ENCODE measurements around the gene LSS. TPM values are rescaled to one million over a fixed set of nuclear protein-coding genes. Genes with fewer than 3 reads are reported as not detected.
"Not testable (repeated sequence)": the region's sequence is repeated elsewhere in the genome, so short reads cannot be mapped to it uniquely, and the experiment has no call there.

LSS gene
- total RNA-seq, 1 donor from 2014 or later, result 43.7 TPM

DNA sequence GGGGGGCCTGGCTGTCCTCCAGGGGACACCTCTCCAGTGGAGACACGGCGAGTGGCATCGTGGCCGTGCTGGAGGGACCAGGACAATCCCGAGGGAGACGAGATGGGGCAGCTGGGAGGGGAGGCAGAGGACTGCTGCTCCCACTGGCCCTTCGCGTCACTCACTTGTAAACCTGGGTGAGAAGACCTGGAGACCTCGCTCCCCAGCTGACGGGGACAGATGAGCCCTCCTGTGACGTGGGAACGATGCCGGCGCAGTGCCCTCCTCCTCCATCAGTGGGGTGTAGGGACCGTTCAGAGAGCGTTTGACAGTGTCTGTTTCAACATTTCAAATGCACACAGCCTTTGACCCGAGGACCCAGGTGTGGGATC, 48.9 kb downstream of the LSS start:
- no peaks in the 10 kb centered on the region for H3K27me3 ChIP-seq (ENCODE audit: control insufficient read depth, insufficient read depth, low read length)
- no peak overlapping the region for H3K4me3 ChIP-seq (ENCODE audit: low read depth, low read length)
- DNase-seq (ENCODE audit: low read depth), result no peak
- FAIRE-seq, result no peak
- TF ChIP-seq, protein P1, sequence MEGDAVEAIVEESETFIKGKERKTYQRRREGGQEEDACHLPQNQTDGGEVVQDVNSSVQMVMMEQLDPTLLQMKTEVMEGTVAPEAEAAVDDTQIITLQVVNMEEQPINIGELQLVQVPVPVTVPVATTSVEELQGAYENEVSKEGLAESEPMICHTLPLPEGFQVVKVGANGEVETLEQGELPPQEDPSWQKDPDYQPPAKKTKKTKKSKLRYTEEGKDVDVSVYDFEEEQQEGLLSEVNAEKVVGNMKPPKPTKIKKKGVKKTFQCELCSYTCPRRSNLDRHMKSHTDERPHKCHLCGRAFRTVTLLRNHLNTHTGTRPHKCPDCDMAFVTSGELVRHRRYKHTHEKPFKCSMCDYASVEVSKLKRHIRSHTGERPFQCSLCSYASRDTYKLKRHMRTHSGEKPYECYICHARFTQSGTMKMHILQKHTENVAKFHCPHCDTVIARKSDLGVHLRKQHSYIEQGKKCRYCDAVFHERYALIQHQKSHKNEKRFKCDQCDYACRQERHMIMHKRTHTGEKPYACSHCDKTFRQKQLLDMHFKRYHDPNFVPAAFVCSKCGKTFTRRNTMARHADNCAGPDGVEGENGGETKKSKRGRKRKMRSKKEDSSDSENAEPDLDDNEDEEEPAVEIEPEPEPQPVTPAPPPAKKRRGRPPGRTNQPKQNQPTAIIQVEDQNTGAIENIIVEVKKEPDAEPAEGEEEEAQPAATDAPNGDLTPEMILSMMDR (IDR thresholded peaks at IDR 0.05; ENCODE audit: insufficient read depth, low read length, severe bottlenecking), result no peak
- no peaks in the 10 kb centered on the region for H3K36me3 ChIP-seq (ENCODE audit: control insufficient read depth, insufficient read depth, low read length)

DNA sequence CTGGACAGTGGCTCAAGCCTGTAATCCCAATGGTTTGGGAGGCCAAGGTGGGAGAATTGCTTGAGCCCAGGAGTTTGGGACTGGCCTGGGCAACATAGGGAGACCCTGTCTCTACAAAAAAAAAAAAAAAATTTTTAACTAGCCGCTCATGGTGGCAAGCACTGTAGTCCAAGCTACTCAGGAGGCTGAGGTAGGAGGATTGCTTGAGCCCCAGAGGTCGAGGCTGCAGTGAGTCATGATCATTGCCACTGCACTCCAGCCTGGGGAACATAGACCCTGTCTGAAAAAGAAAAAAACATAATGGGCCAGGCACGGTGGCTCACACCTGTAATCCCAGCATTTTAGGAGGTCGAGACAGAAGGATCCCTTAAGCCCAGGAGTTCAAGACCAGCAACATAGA, 49.6 kb downstream of the LSS start:
- no peaks in the 10 kb centered on the region for H3K27me3 ChIP-seq (ENCODE audit: control insufficient read depth, insufficient read depth, low read length)
- H3K4me3 ChIP-seq (ENCODE audit: low read depth, low read length), result no peak overlapping the region
- no peaks in the 10 kb centered on the region for H3K36me3 ChIP-seq (ENCODE audit: control insufficient read depth, insufficient read depth, low read length)
- TF ChIP-seq, protein P1 (IDR thresholded peaks at IDR 0.05; ENCODE audit: insufficient read depth, low read length, severe bottlenecking), result no peak
- FAIRE-seq, result no peak
- DNase-seq (ENCODE audit: low read depth), result no peak

DNA sequence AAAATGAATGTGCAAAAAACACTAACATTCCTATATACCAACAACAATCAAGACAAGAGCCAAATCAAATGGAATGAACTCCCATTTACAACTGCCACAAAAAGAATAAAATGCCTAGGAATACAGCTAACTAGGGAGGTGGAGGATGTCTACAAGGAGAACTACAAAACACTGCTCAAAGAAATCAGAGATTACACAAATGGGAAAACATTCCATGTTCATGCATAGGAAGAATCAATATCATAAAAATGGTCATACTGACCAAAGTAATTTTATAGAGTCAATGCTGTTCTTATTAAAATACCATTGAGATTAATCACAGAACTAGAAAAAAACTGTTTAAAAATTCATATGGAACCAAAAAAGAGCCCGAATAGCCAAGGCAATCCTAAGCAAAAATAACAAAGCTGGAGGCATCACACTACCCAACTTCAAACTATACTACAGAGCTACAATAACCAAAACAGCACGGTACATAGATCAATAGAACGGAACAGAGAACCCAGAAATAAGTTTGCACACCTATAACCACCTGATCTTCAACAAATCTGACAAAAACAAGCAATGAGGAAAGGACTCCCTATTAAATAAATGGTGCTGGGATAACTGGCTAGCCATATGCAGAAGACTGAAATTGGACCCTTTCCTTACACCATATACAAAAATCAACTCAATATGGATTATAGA, 52.0 kb downstream of the LSS start:
- not testable (repeated sequence) for FAIRE-seq; DNase-seq (ENCODE audit: low read depth); H3K27me3 ChIP-seq (ENCODE audit: control insufficient read depth, insufficient read depth, low read length)

DNA sequence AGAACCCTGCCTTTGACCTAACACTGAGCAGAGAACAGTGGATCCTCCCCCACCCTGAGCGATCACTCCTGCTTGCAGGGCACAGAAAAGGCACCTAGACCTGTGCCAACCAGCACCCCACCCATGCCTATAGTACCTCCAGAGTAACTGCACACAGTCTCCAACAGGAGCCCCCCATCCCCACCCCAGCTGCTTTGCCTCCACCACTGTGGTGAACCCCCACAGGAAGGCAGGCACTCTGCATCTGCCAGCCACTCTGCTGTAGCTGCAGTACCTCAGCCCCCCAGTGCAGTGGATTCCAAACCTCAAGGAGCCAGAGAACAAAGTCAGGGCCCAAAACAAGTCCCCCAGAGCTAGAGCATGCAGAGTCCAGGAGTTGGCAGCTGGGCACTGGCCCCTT, 55.0 kb downstream of the LSS start:
- no peaks in the 10 kb centered on the region for H3K27me3 ChIP-seq (ENCODE audit: control insufficient read depth, insufficient read depth, low read length)
- no peak for FAIRE-seq
- no peak overlapping the region for H3K4me3 ChIP-seq (ENCODE audit: low read depth, low read length)
- TF ChIP-seq, protein P1 (IDR thresholded peaks at IDR 0.05; ENCODE audit: insufficient read depth, low read length, severe bottlenecking), result no peak
- no peaks in the 10 kb centered on the region for H3K36me3 ChIP-seq (ENCODE audit: control insufficient read depth, insufficient read depth, low read length)
- no peak for DNase-seq (ENCODE audit: low read depth)

More for the DNA sequence above, 52.0 kb downstream of the LSS start:
- H3K4me3 ChIP-seq (ENCODE audit: low read depth, low read length); H3K36me3 ChIP-seq (ENCODE audit: control insufficient read depth, insufficient read depth, low read length): not testable (repeated sequence)

DNA sequence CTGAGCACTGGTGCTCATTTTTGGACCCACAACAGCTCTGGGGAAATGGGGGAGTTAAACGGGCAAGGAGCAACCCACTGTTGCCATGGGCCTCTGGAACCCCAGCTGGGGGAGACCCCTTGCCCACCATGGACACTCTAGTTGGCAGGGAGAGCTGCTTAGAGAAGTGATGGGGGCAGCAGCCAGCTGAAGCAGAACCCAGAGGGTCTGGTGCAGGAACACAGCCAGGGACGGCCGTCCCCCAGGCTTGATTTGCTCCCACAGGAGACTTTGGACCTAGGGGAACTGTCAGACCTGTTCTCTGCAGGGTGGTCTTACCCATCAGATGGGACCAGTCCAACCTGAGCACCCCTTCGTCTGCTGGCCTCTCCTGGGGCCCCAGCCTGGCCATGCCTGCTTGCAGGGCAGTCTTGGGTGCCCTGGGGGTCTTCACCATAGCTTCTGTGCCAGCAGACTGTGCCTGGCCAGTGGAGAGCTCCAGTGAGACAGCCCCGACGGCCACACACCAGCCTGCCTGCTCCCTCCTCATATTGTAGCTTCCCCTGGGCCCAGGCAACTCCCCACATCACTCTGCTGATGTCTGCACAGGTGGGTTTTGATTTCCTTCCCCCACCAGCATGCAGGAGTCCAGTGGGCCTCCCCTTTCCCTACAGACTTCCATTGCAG, 55.6 kb downstream of the LSS start:
- TF ChIP-seq, protein P1 (IDR thresholded peaks at IDR 0.05; ENCODE audit: insufficient read depth, low read length, severe bottlenecking), result no peak
- DNase-seq (ENCODE audit: low read depth) (no peak), FAIRE-seq (no peak)
- H3K27me3 ChIP-seq (ENCODE audit: control insufficient read depth, insufficient read depth, low read length), result no peaks in the 10 kb centered on the region
- no peak overlapping the region for H3K4me3 ChIP-seq (ENCODE audit: low read depth, low read length)
- H3K36me3 ChIP-seq (ENCODE audit: control insufficient read depth, insufficient read depth, low read length), result no peaks in the 10 kb centered on the region

DNA sequence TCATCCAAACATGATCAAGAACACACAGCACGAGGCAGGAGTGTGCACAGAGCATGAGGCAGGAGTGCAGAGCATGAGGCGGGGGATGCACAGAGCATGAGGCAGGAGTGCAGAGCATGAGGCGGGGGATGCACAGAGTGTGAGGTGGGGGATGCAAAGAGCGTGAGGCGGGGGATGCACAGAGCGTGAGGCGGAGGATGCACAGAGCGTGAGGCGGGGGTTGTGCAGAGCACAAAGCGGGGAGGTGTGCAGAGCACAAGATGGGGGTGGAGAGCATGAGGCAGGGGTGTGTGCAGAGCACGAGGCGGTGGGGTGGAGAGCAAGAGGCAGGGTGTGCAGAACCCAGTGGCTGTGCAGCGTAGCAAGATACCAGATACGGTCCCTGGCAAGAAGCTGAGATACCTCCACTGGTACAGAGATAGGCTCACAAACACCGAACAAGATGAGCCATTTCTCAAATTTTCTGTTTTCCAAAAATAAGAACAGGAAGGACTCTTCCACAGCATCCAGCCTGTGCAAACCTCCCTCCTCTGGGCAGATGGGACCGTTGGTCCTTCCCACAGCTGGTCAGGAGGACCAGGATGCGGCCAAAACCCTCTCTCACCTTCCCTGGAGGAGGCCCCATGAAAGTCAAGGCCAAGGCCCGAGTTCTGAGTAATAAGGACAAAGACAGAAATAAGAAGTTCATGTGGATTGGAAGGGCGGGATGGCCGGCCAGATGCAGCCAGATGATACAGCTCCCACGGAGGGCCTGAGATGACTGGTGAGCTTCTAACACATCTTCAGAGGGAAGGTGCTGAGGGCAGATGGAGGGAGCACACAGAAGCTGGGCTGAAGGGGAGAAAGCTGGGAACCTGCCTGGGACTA, 56.3 kb downstream of the LSS start:
- Histone ChIP-seq H3K27me3 (ENCODE audit: control insufficient read depth, insufficient read depth, low read length) (no peaks in the 10 kb centered on the region), H3K36me3 (ENCODE audit: control insufficient read depth, insufficient read depth, low read length) (no peaks in the 10 kb centered on the region), H3K4me3 (ENCODE audit: low read depth, low read length) (no peak overlapping the region)
- no peak for FAIRE-seq
- no peak for DNase-seq (ENCODE audit: low read depth)
- TF ChIP-seq, protein P1 (IDR thresholded peaks at IDR 0.05; ENCODE audit: insufficient read depth, low read length, severe bottlenecking), result no peak
